ENCODE results near the gene E2F2. TPM values are rescaled to one million over a fixed set of nuclear protein-coding genes. Genes with fewer than 3 reads are reported as not detected.

The E2F2 gene
- total RNA-seq, 1 experiment from 2014 or later: 9.5 TPM

DNA sequence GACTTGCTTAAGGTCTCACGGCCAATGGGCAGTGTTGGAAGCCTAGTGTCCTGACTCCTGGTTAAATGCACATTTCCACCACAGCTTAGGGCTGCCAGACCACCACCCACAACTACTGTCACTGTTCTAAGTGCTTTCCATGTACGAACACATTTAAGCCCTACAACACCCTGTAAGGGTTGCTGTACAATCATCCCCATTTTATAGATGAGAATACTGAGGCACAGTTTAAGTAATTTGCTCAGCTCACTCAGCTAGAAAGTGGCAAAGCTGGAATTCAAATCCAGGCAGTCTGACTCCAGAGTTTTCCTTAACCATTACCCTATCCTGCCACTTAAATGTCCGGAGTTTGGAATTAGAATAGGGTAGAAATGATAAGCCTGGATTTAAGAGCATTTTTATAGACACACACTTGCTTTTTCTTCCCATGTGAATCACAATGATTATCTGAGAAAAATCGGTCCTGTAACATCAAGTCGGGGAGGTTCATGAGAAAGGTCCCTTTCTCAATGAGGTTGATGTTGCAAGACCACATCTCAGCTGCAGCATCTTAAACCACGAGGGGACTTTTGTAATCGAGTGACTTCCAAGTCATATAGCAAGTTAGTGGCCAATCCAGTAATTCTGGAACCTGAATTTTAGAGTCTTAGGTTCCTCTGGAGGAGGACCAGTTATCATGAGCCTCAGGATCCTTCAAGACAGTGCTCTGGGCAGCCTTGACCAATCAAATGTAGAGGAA is 8.6 kb downstream of the E2F2 start:
- ChIA-PET POLR2A (no interaction called here), CTCF (no interaction called here)
- Histone ChIP-seq H3K27me3 (replicated peaks; ENCODE audit: control insufficient read depth, insufficient read depth, low read length) (no peaks in the 10 kb centered on the region), H3K36me3 (ENCODE audit: control insufficient read depth, insufficient read depth, low read length) (no peaks in the 10 kb centered on the region; the same call in 1 of the 2 replicates), H3K9me3 (no peaks in the 10 kb centered on the region), H3K4me3 (ENCODE audit: low read depth, low read length) (no peak overlapping the region), H3K4me1 (no peaks in the 10 kb centered on the region)
- no peaks in the 10 kb centered on the region for H3K27me3 Mint-ChIP-seq (ENCODE audit: insufficient read depth, unreplicated experiment)
- no peak for DNase-seq
- BruUV-seq (replicated peaks): no TSS peak
- H3K4me3 Mint-ChIP-seq (ENCODE audit: unreplicated experiment): no peak overlapping the region
- no peaks in the 10 kb centered on the region for H3K4me1 Mint-ChIP-seq (ENCODE audit: low read depth, unreplicated experiment)
- TF ChIP-seq, protein P1, sequence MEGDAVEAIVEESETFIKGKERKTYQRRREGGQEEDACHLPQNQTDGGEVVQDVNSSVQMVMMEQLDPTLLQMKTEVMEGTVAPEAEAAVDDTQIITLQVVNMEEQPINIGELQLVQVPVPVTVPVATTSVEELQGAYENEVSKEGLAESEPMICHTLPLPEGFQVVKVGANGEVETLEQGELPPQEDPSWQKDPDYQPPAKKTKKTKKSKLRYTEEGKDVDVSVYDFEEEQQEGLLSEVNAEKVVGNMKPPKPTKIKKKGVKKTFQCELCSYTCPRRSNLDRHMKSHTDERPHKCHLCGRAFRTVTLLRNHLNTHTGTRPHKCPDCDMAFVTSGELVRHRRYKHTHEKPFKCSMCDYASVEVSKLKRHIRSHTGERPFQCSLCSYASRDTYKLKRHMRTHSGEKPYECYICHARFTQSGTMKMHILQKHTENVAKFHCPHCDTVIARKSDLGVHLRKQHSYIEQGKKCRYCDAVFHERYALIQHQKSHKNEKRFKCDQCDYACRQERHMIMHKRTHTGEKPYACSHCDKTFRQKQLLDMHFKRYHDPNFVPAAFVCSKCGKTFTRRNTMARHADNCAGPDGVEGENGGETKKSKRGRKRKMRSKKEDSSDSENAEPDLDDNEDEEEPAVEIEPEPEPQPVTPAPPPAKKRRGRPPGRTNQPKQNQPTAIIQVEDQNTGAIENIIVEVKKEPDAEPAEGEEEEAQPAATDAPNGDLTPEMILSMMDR (IDR thresholded peaks at IDR 0.05; ENCODE audit: insufficient read depth in 1 of 2, low read depth in 1 of 2, low read length in 1 of 2, severe bottlenecking in 1 of 2, unreplicated experiment in 1 of 2): no peak
- intact Hi-C loops (cut with micrococcal nuclease; ENCODE audit: unreplicated experiment): no loop called here
- H3K27ac Mint-ChIP-seq (ENCODE audit: unreplicated experiment): no peak overlapping the region
- H3K36me3 Mint-ChIP-seq (ENCODE audit: insufficient read depth, unreplicated experiment): peaks cover 25% of the 10 kb centered on the region
- H3K9me3 Mint-ChIP-seq (ENCODE audit: unreplicated experiment): no peaks in the 10 kb centered on the region

DNA sequence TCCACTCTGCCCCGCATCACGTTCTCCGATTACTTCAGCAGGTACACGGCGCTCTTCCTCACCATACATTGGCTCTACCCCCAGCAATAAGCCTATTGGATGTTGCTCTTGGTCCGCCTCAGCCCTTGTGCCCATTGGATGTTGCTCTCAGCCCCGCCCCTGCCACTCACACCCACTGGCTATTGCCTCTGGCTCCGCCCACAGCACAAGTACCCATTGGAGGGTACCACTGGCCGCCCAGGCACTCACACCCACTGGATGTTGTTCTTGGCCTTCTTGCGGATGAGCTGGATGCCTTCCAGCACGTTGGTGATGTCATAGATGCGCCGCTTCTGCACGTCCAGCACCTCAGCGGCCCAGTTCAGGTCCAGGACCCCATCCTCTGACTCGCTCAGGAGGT is 9.4 kb downstream of the E2F2 start:
- H3K4me1 ChIP-seq: no peaks in the 10 kb centered on the region
- Mint-ChIP-seq H3K9me3 (ENCODE audit: unreplicated experiment) (no peaks in the 10 kb centered on the region), H3K27me3 (ENCODE audit: insufficient read depth, unreplicated experiment) (no peaks in the 10 kb centered on the region), H3K4me1 (ENCODE audit: low read depth, unreplicated experiment) (no peaks in the 10 kb centered on the region), H3K27ac (ENCODE audit: unreplicated experiment) (no peak overlapping the region), H3K36me3 (ENCODE audit: insufficient read depth, unreplicated experiment) (peaks cover 28% of the 10 kb centered on the region), H3K4me3 (ENCODE audit: unreplicated experiment) (no peak overlapping the region)
- no peaks in the 10 kb centered on the region for H3K27me3 ChIP-seq (replicated peaks; ENCODE audit: control insufficient read depth, insufficient read depth, low read length)
- no peak overlapping the region for H3K4me3 ChIP-seq (ENCODE audit: low read depth, low read length)
- TF ChIP-seq, protein P1 (IDR thresholded peaks at IDR 0.05; ENCODE audit: insufficient read depth in 1 of 2, low read depth in 1 of 2, low read length in 1 of 2, severe bottlenecking in 1 of 2, unreplicated experiment in 1 of 2): no peak
- BruUV-seq (replicated peaks): no TSS peak
- H3K36me3 ChIP-seq (ENCODE audit: control insufficient read depth, insufficient read depth, low read length): no peaks in the 10 kb centered on the region; the same call in 1 of the 2 replicates
- DNase-seq: peak; percentile 30 to 46
- H3K9me3 ChIP-seq: no peaks in the 10 kb centered on the region
- intact Hi-C loops (cut with micrococcal nuclease; ENCODE audit: unreplicated experiment): no loop called here
- POLR2A ChIA-PET: no interaction called here
- CTCF ChIA-PET: no interaction called here

DNA sequence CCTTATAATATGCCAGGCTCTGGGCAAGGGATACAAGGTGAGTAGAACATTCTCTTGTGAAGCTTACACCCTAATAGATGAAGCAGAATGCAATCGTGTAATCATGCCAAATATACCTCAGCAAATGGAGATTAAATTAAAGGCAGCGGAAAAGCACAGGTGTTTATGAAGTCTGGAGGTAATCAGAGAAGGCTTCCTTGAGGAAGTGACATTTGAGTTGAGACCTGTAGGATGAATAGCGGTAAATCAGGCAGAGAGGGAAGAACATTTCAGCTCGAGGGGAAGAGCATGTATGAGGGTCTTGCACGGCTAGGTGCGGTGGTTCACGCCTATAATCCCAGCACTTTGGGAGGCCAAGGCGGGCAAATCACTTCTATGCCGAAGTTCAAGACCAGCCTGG is 13.5 kb downstream of the E2F2 start:
- POLR2A ChIA-PET: no interaction called here
- no peak for DNase-seq
- intact Hi-C loops (cut with micrococcal nuclease; ENCODE audit: unreplicated experiment): no loop called here
- Mint-ChIP-seq H3K36me3 (ENCODE audit: insufficient read depth, unreplicated experiment) (peaks cover 35% of the 10 kb centered on the region), H3K9me3 (ENCODE audit: unreplicated experiment) (no peaks in the 10 kb centered on the region), H3K4me1 (ENCODE audit: low read depth, unreplicated experiment) (no peaks in the 10 kb centered on the region), H3K27ac (ENCODE audit: unreplicated experiment) (no peak overlapping the region), H3K4me3 (ENCODE audit: unreplicated experiment) (no peak overlapping the region), H3K27me3 (ENCODE audit: insufficient read depth, unreplicated experiment) (no peaks in the 10 kb centered on the region)
- TF ChIP-seq, protein P1 (IDR thresholded peaks at IDR 0.05; ENCODE audit: insufficient read depth in 1 of 2, low read depth in 1 of 2, low read length in 1 of 2, severe bottlenecking in 1 of 2, unreplicated experiment in 1 of 2): no peak
- H3K9me3 ChIP-seq: no peaks in the 10 kb centered on the region
- no peak overlapping the region for H3K4me3 ChIP-seq (ENCODE audit: low read depth, low read length)
- 0 out of 2 replicates have a peak, but pooled peaks cover 1% of the 10 kb centered on the region for H3K36me3 ChIP-seq (ENCODE audit: control insufficient read depth, insufficient read depth, low read length)
- CTCF ChIA-PET: no interaction called here
- no TSS peak for BruUV-seq (replicated peaks)
- H3K4me1 ChIP-seq: no peaks in the 10 kb centered on the region
- H3K27me3 ChIP-seq (replicated peaks; ENCODE audit: control insufficient read depth, insufficient read depth, low read length): no peaks in the 10 kb centered on the region
